ENCODE data around the gene MCTP1.

DNA sequence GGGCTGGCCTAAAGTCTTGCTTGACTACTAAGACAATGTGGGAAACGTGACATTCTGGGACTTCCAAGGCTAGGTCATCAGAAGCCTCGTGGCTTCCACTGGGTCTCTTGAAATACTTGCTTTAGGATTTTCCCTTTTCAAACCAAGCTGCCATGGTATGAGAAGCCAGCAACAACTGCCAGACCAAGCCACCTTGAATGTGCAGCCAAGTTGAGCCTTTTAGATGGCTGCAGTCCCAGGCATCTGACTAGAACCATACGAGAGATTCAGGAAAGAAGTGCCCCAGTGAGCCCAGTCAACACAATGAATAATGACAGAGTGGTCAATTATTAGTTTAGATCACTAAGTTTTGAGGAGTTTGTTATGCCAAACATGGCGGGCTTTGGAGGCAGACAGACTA is 523.1 kb downstream of the MCTP1 start:
- TF ChIP-seq, protein P1, sequence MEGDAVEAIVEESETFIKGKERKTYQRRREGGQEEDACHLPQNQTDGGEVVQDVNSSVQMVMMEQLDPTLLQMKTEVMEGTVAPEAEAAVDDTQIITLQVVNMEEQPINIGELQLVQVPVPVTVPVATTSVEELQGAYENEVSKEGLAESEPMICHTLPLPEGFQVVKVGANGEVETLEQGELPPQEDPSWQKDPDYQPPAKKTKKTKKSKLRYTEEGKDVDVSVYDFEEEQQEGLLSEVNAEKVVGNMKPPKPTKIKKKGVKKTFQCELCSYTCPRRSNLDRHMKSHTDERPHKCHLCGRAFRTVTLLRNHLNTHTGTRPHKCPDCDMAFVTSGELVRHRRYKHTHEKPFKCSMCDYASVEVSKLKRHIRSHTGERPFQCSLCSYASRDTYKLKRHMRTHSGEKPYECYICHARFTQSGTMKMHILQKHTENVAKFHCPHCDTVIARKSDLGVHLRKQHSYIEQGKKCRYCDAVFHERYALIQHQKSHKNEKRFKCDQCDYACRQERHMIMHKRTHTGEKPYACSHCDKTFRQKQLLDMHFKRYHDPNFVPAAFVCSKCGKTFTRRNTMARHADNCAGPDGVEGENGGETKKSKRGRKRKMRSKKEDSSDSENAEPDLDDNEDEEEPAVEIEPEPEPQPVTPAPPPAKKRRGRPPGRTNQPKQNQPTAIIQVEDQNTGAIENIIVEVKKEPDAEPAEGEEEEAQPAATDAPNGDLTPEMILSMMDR (conservative IDR thresholded peaks at IDR 0.05 in 1 of 2, IDR thresholded peaks at IDR 0.05 in 1 of 2; ENCODE audit: extremely low read depth in 1 of 2, insufficient read depth in 1 of 2, low read depth in 1 of 2, low read length in 2 of 2): no peak
- no peak for TF ChIP-seq EZH2 (IDR thresholded peaks at IDR 0.05; ENCODE audit: borderline replicate concordance, low read length)

Measured in mammary epithelial cell (primary cell).